ENCODE results near the gene PITHD1.

GRCh38 chr1:23814016-23814415 is 35.8 kb downstream of the PITHD1 start:
- TF ChIP-seq, protein P1, sequence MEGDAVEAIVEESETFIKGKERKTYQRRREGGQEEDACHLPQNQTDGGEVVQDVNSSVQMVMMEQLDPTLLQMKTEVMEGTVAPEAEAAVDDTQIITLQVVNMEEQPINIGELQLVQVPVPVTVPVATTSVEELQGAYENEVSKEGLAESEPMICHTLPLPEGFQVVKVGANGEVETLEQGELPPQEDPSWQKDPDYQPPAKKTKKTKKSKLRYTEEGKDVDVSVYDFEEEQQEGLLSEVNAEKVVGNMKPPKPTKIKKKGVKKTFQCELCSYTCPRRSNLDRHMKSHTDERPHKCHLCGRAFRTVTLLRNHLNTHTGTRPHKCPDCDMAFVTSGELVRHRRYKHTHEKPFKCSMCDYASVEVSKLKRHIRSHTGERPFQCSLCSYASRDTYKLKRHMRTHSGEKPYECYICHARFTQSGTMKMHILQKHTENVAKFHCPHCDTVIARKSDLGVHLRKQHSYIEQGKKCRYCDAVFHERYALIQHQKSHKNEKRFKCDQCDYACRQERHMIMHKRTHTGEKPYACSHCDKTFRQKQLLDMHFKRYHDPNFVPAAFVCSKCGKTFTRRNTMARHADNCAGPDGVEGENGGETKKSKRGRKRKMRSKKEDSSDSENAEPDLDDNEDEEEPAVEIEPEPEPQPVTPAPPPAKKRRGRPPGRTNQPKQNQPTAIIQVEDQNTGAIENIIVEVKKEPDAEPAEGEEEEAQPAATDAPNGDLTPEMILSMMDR (conservative IDR thresholded peaks at IDR 0.05): no peak
- TF ChIP-seq ZFX (IDR thresholded peaks at IDR 0.05): no peak
